ENCODE data around the gene ATXN2L. TPM values are rescaled to one million over a fixed set of nuclear protein-coding genes. Genes with fewer than 3 reads are reported as not detected.

ATXN2L gene
- total RNA-seq, 1 donor from 2014 or later = 21.4 TPM

DNA sequence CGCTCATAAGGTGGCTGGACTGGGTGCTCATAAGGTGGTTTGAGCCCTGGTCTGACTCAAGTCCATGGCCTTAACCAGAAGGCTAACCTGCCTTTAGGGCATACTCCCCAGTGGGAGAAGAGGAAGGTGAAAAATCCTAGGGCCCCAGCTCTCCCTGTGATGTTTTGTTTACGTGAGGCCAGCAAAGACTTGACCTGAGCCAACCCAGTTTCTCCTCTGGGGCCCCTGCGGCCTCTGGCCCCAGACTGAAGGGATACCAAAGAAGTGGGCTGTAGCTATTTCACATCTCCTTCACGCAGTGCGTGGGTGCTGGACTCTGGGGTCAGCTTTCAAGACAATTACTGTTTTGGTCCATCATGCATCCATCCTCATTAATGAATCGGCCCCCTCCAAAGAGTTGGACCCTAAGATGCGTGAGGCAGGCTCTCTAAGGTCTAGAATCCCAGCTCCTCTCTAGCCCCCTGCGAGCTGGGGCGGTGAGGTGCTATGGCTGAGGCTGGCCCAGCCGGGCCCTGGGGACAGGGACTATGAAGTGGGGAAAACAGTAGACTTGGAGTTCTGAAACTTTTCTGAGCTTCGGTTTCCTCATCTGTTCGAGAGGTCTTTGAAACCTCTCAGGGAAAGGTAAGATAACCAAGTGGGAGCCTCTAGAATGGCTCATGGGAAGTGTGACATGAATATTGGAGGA is 42.3 kb downstream of the ATXN2L start:
- Histone ChIP-seq H3K4me1 (no peaks in the 10 kb centered on the region), H3K4me2 (peak overlapping the region; percentile 80), H3K27ac (no peak overlapping the region), H3K4me3 (peak overlapping the region; percentile 95), H4K20me1 (ENCODE audit: low read depth) (peaks cover 9% of the 10 kb centered on the region), H3K9ac (peak overlapping the region; percentile 97), H3K9me3 (ENCODE audit: low read depth) (no peaks in the 10 kb centered on the region), H2AFZ (replicated peaks) (no peak overlapping the region), H3K79me2 (ENCODE audit: low read depth) (peaks cover 32% of the 10 kb centered on the region), H3F3A (ENCODE audit: low read depth) (peaks cover 4% of the 10 kb centered on the region), H3K27me3 (no peaks in the 10 kb centered on the region), H3K36me3 (no peaks in the 10 kb centered on the region)
- Mint-ChIP-seq H3K27me3 (ENCODE audit: insufficient read depth, low read depth) (no peaks in the 10 kb centered on the region), H3K36me3 (peaks cover 14% of the 10 kb centered on the region), H3K4me3 (peak overlapping the region; percentile 99), H3K27ac (no peak overlapping the region), H3K4me1 (peaks cover 17% of the 10 kb centered on the region), H3K9me3 (no peaks in the 10 kb centered on the region)
- no peak for DNase-seq (ENCODE audit: low spot score)
- TF ChIP-seq, protein P1, sequence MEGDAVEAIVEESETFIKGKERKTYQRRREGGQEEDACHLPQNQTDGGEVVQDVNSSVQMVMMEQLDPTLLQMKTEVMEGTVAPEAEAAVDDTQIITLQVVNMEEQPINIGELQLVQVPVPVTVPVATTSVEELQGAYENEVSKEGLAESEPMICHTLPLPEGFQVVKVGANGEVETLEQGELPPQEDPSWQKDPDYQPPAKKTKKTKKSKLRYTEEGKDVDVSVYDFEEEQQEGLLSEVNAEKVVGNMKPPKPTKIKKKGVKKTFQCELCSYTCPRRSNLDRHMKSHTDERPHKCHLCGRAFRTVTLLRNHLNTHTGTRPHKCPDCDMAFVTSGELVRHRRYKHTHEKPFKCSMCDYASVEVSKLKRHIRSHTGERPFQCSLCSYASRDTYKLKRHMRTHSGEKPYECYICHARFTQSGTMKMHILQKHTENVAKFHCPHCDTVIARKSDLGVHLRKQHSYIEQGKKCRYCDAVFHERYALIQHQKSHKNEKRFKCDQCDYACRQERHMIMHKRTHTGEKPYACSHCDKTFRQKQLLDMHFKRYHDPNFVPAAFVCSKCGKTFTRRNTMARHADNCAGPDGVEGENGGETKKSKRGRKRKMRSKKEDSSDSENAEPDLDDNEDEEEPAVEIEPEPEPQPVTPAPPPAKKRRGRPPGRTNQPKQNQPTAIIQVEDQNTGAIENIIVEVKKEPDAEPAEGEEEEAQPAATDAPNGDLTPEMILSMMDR (IDR thresholded peaks at IDR 0.05) = no peak
- TF ChIP-seq EZH2phosphoT487 (IDR thresholded peaks at IDR 0.05) = no peak
- no peak for TF ChIP-seq EZH2 (IDR thresholded peaks at IDR 0.05)

DNA sequence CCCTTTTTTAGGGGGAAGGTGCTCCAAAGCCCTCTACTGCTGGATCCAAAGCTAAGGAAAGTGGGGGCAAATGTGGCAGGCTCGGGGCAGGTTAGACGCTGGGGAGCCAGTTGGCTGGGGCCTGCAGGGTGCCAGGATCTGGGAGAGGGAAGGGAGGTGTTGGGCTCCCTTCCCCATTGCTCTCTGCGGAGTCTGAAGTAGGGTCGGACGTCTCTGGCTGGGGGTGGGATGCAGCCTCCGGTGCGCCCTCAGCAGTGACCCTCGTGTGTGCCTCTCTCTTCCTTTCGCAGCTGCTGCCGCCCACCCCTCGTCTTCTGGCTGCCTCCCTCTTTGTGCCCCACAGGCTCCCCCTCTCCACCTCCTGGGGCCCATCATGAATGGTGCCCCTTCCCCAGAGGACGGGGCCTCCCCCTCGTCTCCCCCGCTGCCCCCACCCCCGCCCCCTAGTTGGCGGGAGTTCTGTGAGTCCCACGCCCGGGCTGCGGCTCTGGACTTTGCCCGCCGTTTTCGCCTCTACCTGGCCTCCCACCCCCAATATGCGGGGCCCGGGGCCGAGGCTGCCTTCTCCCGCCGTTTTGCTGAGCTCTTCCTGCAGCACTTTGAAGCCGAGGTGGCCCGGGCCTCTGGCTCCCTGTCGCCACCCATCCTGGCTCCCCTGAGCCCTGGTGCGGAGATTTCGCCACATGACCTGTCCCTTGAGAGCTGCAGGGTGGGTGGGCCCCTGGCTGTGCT is 43.1 kb downstream of the ATXN2L start:
- Mint-ChIP-seq H3K9me3 (no peaks in the 10 kb centered on the region), H3K36me3 (peaks cover 17% of the 10 kb centered on the region), H3K27ac (no peak overlapping the region), H3K4me1 (peaks cover 17% of the 10 kb centered on the region), H3K27me3 (ENCODE audit: insufficient read depth, low read depth) (no peaks in the 10 kb centered on the region), H3K4me3 (peak overlapping the region; percentile 99)
- no peak for TF ChIP-seq EZH2 (IDR thresholded peaks at IDR 0.05)
- TF ChIP-seq, protein P1 (IDR thresholded peaks at IDR 0.05) = no peak
- no peak for TF ChIP-seq EZH2phosphoT487 (IDR thresholded peaks at IDR 0.05)
- no peaks in the 10 kb centered on the region for H3K4me1 ChIP-seq
- no peaks in the 10 kb centered on the region for H3K36me3 ChIP-seq
- H3K9me3 ChIP-seq (ENCODE audit: low read depth) = no peaks in the 10 kb centered on the region
- H3K27me3 ChIP-seq = no peaks in the 10 kb centered on the region
- no peak overlapping the region for H3K9ac ChIP-seq
- no peak overlapping the region for H2AFZ ChIP-seq (replicated peaks)
- no peak overlapping the region for H3K27ac ChIP-seq
- H3K79me2 ChIP-seq (ENCODE audit: low read depth) = peaks cover 32% of the 10 kb centered on the region
- peaks cover 4% of the 10 kb centered on the region for H3F3A ChIP-seq (ENCODE audit: low read depth)
- H4K20me1 ChIP-seq (ENCODE audit: low read depth) = peaks cover 9% of the 10 kb centered on the region
- no peak overlapping the region for H3K4me3 ChIP-seq
- no peak overlapping the region for H3K4me2 ChIP-seq
- no peak for DNase-seq (ENCODE audit: low spot score)

DNA sequence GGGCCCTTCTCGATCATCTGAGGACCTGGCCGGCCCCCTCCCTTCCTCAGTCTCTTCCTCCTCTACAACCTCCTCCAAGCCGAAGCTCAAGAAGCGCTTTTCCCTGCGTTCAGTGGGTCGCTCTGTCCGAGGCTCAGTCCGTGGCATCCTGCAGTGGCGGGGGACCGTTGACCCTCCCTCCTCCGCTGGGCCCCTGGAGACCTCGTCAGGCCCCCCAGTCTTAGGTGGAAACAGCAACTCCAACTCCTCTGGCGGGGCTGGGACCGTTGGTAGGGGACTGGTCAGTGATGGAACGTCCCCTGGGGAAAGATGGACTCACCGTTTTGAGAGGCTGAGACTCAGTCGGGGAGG is 43.6 kb downstream of the ATXN2L start:
- no peak overlapping the region for H3K4me2 ChIP-seq
- no peak for TF ChIP-seq EZH2phosphoT487 (IDR thresholded peaks at IDR 0.05)
- TF ChIP-seq, protein P1 (IDR thresholded peaks at IDR 0.05) = no peak
- no peak for TF ChIP-seq EZH2 (IDR thresholded peaks at IDR 0.05)
- no peaks in the 10 kb centered on the region for H3K27me3 ChIP-seq
- peaks cover 4% of the 10 kb centered on the region for H3F3A ChIP-seq (ENCODE audit: low read depth)
- H3K4me3 ChIP-seq = no peak overlapping the region
- Mint-ChIP-seq H3K9me3 (no peaks in the 10 kb centered on the region), H3K4me3 (peak overlapping the region; percentile 33), H3K27ac (no peak overlapping the region), H3K4me1 (peaks cover 17% of the 10 kb centered on the region), H3K27me3 (ENCODE audit: insufficient read depth, low read depth) (no peaks in the 10 kb centered on the region), H3K36me3 (peaks cover 17% of the 10 kb centered on the region)
- H3K9ac ChIP-seq = no peak overlapping the region
- no peaks in the 10 kb centered on the region for H3K36me3 ChIP-seq
- H2AFZ ChIP-seq (replicated peaks) = no peak overlapping the region
- DNase-seq (ENCODE audit: low spot score) = no peak
- H3K4me1 ChIP-seq = no peaks in the 10 kb centered on the region
- H3K9me3 ChIP-seq (ENCODE audit: low read depth) = no peaks in the 10 kb centered on the region
- H3K79me2 ChIP-seq (ENCODE audit: low read depth) = peaks cover 32% of the 10 kb centered on the region
- H4K20me1 ChIP-seq (ENCODE audit: low read depth) = peaks cover 9% of the 10 kb centered on the region
- no peak overlapping the region for H3K27ac ChIP-seq

All from neural progenitor cell (in vitro differentiated cells).